Glutamatergic neuron (in vitro differentiated cells): ENCODE data around the gene NUP210. TPM values are rescaled to one million over a fixed set of nuclear protein-coding genes. Genes with fewer than 3 reads are reported as not detected.

ENCODE experiments used
- DNase-seq: peaks from one replicate; pipeline ENCODE4 v3.0.0; 2022
- H3K27ac Mint-ChIP-seq: one replicate; pipeline ENCODE4 v1.8.0; 2020; ENCODE audit warnings: mild to moderate bottlenecking, mixed read lengths, inconsistent platforms; ENCODE audit not compliant: unreplicated experiment
- H3K27me3 Mint-ChIP-seq: one replicate; pipeline ENCODE4 v1.8.0; 2020; ENCODE audit warnings: mild to moderate bottlenecking, moderate library complexity, mixed read lengths, inconsistent platforms; ENCODE audit not compliant: unreplicated experiment
- H3K36me3 Mint-ChIP-seq: one replicate; pipeline ENCODE4 v1.8.0; 2020; ENCODE audit warnings: mild to moderate bottlenecking, mixed read lengths, inconsistent platforms; ENCODE audit not compliant: unreplicated experiment
- H3K4me1 Mint-ChIP-seq: one replicate; pipeline ENCODE4 v1.8.0; 2020; ENCODE audit warnings: mild to moderate bottlenecking, low read depth, mixed read lengths, inconsistent platforms; ENCODE audit not compliant: unreplicated experiment
- H3K4me3 Mint-ChIP-seq: one replicate; pipeline ENCODE4 v1.8.0; 2020; ENCODE audit warnings: mild to moderate bottlenecking, mixed read lengths, inconsistent platforms; ENCODE audit not compliant: unreplicated experiment
- H3K9me3 Mint-ChIP-seq: one replicate; pipeline ENCODE4 v1.8.0; 2020; ENCODE audit warnings: mild to moderate bottlenecking, moderate library complexity, mixed read lengths, inconsistent platforms; ENCODE audit not compliant: unreplicated experiment
- total RNA-seq: library from RNA; stranded (reverse); fragmentation: NEBNext Ultra II Directional; extraction: Animal tissue kit (Norgen Biotek cat#: 25700); gene quantifications from one replicate; pipeline ENCODE4 v1.2.1, GENCODE V29; 2021; ENCODE audit not compliant: unreplicated experiment
- TF ChIP-seq, protein P1 (sequence below): fragments of 200-600 bp; sonication (generic); IDR thresholded peaks from one replicate; pipeline ENCODE4 v1.5.0; 2021; ENCODE audit not compliant: partially characterized antibody, unreplicated experiment

NUP210 gene
- total RNA-seq, 1 donor from 2014 or later = 2.4 TPM

DNA sequence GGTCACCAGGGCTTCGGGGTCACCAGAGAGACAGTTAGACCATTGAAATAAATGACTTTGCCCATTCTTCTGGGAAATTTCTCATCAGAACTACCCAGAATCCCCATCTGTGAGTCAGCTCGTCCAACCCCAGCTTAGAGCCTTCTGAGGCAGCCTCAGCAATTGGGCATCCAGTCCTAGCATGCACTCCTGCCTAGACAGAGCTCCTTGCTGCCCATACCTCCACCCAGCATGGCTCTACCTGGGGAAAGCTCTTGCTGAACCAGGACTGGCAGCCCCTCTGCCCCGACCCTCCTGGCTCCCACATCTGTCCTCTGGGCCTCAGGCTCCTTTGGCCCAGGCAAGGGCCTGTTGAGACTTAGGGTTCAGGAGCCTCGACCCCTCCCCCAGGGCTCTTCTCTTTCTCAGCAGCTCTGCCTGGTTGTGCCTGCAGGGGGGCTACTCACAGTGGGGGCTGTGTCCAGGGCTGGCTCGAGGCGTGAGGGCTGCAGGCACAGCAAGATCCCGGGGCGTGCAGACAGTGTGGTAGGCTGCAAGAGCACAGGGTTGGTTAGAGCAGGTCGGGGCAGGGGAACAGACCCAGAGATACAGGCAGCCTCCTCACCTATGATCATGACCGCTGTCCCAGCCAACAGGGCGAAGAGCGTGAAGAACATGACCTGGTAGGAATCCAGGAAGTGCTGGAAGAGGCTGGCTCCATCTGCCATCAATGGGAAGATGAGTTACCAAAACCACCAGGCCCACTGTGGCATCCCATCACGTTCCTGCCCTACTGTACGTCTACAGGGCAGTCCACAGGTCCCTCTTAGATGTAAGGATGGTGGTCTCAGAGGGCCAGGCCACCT, 101.3 kb downstream of the NUP210 start:
- no peak overlapping the region for H3K27ac Mint-ChIP-seq
- H3K9me3 Mint-ChIP-seq = peaks cover 2% of the 10 kb centered on the region
- TF ChIP-seq, protein P1, sequence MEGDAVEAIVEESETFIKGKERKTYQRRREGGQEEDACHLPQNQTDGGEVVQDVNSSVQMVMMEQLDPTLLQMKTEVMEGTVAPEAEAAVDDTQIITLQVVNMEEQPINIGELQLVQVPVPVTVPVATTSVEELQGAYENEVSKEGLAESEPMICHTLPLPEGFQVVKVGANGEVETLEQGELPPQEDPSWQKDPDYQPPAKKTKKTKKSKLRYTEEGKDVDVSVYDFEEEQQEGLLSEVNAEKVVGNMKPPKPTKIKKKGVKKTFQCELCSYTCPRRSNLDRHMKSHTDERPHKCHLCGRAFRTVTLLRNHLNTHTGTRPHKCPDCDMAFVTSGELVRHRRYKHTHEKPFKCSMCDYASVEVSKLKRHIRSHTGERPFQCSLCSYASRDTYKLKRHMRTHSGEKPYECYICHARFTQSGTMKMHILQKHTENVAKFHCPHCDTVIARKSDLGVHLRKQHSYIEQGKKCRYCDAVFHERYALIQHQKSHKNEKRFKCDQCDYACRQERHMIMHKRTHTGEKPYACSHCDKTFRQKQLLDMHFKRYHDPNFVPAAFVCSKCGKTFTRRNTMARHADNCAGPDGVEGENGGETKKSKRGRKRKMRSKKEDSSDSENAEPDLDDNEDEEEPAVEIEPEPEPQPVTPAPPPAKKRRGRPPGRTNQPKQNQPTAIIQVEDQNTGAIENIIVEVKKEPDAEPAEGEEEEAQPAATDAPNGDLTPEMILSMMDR = no peak
- DNase-seq = no peak
- peaks cover 6% of the 10 kb centered on the region for H3K27me3 Mint-ChIP-seq
- H3K4me3 Mint-ChIP-seq = no peak overlapping the region
- H3K4me1 Mint-ChIP-seq = no peaks in the 10 kb centered on the region
- H3K36me3 Mint-ChIP-seq = no peaks in the 10 kb centered on the region

DNA sequence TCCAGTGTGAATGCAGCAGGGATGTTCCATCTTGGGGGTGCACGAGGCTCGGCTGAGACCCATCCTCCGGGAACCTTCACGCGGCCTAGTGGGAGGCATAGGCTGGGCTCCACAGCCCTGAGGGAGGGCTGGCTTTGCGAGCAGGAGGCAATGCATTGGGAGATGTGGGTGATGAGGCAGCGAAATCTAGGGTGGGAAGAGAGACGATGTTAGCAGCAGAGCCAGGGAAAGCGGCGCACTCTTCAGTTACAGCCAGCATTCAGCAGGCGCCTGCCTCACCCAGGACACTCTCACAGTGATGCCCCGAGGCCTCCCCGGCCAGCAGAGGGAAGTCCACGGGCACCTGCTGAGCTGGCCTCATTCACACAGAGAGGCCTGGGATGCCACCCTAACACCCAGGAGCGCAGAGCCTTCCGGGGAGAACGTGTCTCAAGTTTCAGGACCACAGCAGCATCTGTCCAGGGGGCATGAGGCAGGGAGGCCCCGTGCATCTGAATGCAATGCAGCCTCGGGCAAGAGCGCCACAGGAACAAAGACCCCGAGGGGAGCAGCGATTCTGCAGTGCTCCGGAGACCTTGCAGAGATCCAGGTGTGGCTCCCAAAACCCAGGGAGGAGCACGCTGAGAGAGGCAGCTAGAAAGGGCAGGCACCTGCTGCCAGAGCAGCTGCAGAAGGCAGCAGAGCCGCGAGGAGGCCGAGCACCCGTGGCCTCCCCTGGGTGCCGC, 102.4 kb downstream of the NUP210 start:
- Mint-ChIP-seq H3K27me3 (peaks cover 6% of the 10 kb centered on the region), H3K36me3 (no peaks in the 10 kb centered on the region), H3K27ac (no peak overlapping the region), H3K4me3 (no peak overlapping the region), H3K4me1 (no peaks in the 10 kb centered on the region), H3K9me3 (peaks cover 2% of the 10 kb centered on the region)
- DNase-seq = no peak
- TF ChIP-seq, protein P1 = no peak

DNA sequence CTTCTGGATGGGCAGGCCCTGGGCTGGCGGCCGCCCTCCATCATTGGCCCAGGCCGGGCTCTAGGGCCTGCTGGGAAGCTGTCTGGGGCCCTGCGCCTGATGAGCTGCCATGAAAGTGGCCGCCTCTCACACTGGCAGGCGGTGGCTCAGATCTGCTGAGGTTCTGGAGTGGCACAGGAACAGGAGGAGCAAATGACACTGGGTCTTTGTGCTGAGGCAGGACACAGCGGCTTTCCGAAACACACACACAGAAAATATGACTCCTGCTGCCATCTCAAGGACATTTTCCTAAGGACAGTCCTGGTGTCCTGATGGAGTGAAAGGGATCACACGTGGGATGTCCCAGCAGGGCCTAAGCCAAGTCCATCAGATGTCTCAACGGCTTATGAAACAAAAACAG, 103.5 kb downstream of the NUP210 start:
- no peaks in the 10 kb centered on the region for H3K36me3 Mint-ChIP-seq
- peaks cover 2% of the 10 kb centered on the region for H3K9me3 Mint-ChIP-seq
- TF ChIP-seq, protein P1 = no peak
- no peak overlapping the region for H3K4me3 Mint-ChIP-seq
- H3K27me3 Mint-ChIP-seq = peaks cover 1% of the 10 kb centered on the region
- DNase-seq = no peak
- no peaks in the 10 kb centered on the region for H3K4me1 Mint-ChIP-seq
- no peak overlapping the region for H3K27ac Mint-ChIP-seq

DNA sequence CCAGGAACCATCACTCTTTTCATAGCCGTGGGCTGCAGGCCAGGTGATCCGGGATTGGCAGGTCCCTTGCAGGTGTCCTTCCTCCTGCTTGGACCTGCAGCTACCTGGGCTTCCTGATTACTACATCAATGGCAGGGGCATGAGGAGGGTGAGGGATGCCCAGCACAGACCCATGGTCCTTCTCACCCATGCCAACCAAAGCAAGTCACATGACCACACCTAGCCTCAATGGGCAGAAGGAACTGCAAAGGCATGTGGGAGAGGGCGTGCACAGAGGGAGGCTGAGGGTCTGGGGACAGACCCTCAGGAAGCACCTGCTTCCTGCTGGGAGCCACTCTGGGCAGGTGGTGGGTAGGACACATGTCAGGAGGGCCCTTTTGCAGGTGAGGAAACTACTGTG, 105.2 kb downstream of the NUP210 start:
- H3K36me3 Mint-ChIP-seq = no peaks in the 10 kb centered on the region
- H3K27ac Mint-ChIP-seq = no peak overlapping the region
- H3K4me1 Mint-ChIP-seq = no peaks in the 10 kb centered on the region
- DNase-seq = no peak
- peaks cover 2% of the 10 kb centered on the region for H3K9me3 Mint-ChIP-seq
- no peak overlapping the region for H3K4me3 Mint-ChIP-seq
- H3K27me3 Mint-ChIP-seq = peaks cover 1% of the 10 kb centered on the region
- TF ChIP-seq, protein P1 = no peak

DNA sequence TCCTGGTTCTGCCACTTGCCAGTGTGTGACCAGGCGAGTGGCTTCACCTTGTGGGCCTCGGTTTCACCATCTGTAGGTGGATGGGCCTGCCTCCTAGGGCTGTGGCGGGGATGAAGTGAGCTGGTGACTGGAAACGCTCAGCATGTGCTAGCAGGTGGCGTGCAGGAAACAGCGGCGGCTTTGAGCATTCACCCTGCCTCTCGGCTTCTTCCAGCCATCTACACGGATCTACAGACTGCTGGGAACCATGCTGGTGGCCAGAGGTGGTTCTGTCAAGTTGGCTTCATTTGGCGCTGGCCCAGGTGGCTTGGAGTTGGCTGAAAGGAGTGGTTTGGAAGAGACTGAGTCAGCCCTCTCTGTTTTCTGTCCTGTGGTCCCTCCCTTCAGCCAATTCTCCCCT, 106.3 kb downstream of the NUP210 start:
- peaks cover 2% of the 10 kb centered on the region for H3K9me3 Mint-ChIP-seq
- TF ChIP-seq, protein P1 = no peak
- H3K27me3 Mint-ChIP-seq = peaks cover 1% of the 10 kb centered on the region
- no peak overlapping the region for H3K4me3 Mint-ChIP-seq
- no peak overlapping the region for H3K27ac Mint-ChIP-seq
- no peak for DNase-seq
- no peaks in the 10 kb centered on the region for H3K4me1 Mint-ChIP-seq
- H3K36me3 Mint-ChIP-seq = no peaks in the 10 kb centered on the region
